Testis (tissue), 3 donors: Measurements from ENCODE around the gene ZNF280A. TPM values are rescaled to one million over a fixed set of nuclear protein-coding genes. Genes with fewer than 3 reads are reported as not detected.

Experiments used
- DNase-seq: peaks from one replicate; pipeline ENCODE4 v3.0.0-alpha.2; 2019
- H3K27ac ChIP-seq, 2 donors: fragments of 200-600 bp; sonication (generic); one replicate each; pipeline ENCODE4 v1.5.1; 2019
- H3K27me3 ChIP-seq: fragments of 200-600 bp; sonication (generic); one replicate; pipeline ENCODE4 v1.5.1; 2019
- H3K36me3 ChIP-seq: fragments of 200-600 bp; sonication (generic); one replicate; pipeline ENCODE4 v1.5.1; 2017; ENCODE audit warnings: low read depth; ENCODE audit errors: missing control alignments
- H3K4me1 ChIP-seq: fragments of 200-600 bp; sonication (generic); one replicate; pipeline ENCODE4 v1.5.1; 2019
- H3K4me3 ChIP-seq, 2 donors: fragments of 200-600 bp; sonication (generic); one replicate each; pipeline ENCODE4 v1.5.1; 2017 to 2019
- H3K9me3 ChIP-seq: fragments of 200-600 bp; sonication (generic); one replicate; pipeline ENCODE4 v1.5.1; 2017
- POLR2A ChIP-seq: fragments of 450-650 bp; IDR thresholded peaks from one replicate; pipeline ENCODE4 v1.6.1; 2017; ENCODE audit warnings: antibody characterized with exemption, mild to moderate bottlenecking, moderate library complexity
- WGBS, 2 donors: methylation state at CpG; one replicate each; pipeline ENCODE4 v1.1.5; 2018; 5-methylcytosine and 5-hydroxymethylcytosine counted together
- intact Hi-C: fragments of 100-400 bp; cut with DNase I; formaldehyde crosslinking; loops from one replicate; pipeline ENCODE4 v1.15.1; 2023; ENCODE audit warnings: low total_unique reads
- polyA plus RNA-seq: library from polyadenylated mRNA; stranded (reverse); fragments of 350-450 nt; fragmentation: Illumina TruSeq; extraction: RNeasy Lipid Tissue Mini Kit (QIAGEN cat#74804); gene quantifications from one replicate; pipeline ENCODE4 v1.2.3, GENCODE V29; 2014; ENCODE audit warnings: low read depth, low replicate concordance; ENCODE audit not compliant: insufficient read depth
- total RNA-seq, 2 donors: library from RNA; depleted of rRNA; stranded (reverse); fragments of >200 nt; gene quantifications; one replicate each; pipeline ENCODE4 v1.2.3, GENCODE V29; 2016
- TF ChIP-seq, protein P1 (sequence below), 3 experiments: fragments of 450-650 bp in 2 of 3; fragments of 200-600 bp in 1 of 3; sonication (generic) in 1 of 3; IDR thresholded peaks; one replicate each; pipeline ENCODE4 v1.5.1; 2016 to 2019; ENCODE audit warnings: antibody characterized with exemption in 3 of 3, mild to moderate bottlenecking in 2 of 3, moderate library complexity in 1 of 3

ZNF280A gene
- total and polyA plus RNA-seq, 3 donors from 2014 or later = 0.38 to 1.1 (median 0.43) TPM

GRCh38 chr22:22485524-22485923 lies 34.5 kb downstream of the ZNF280A start:
- 90 to 96% methylated on average over 3 of the region's 3 CpGs for WGBS, 2 donors
- TF ChIP-seq POLR2A = no peak
- TF ChIP-seq, protein P1, sequence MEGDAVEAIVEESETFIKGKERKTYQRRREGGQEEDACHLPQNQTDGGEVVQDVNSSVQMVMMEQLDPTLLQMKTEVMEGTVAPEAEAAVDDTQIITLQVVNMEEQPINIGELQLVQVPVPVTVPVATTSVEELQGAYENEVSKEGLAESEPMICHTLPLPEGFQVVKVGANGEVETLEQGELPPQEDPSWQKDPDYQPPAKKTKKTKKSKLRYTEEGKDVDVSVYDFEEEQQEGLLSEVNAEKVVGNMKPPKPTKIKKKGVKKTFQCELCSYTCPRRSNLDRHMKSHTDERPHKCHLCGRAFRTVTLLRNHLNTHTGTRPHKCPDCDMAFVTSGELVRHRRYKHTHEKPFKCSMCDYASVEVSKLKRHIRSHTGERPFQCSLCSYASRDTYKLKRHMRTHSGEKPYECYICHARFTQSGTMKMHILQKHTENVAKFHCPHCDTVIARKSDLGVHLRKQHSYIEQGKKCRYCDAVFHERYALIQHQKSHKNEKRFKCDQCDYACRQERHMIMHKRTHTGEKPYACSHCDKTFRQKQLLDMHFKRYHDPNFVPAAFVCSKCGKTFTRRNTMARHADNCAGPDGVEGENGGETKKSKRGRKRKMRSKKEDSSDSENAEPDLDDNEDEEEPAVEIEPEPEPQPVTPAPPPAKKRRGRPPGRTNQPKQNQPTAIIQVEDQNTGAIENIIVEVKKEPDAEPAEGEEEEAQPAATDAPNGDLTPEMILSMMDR (IDR thresholded peaks at IDR 0.05) = no peak
- DNase-seq = no peak
- Histone ChIP-seq H3K27me3 (no peaks in the 10 kb centered on the region), H3K36me3 (no peaks in the 10 kb centered on the region), H3K9me3 (no peaks in the 10 kb centered on the region), H3K4me1 (no peaks in the 10 kb centered on the region), H3K27ac (no peak overlapping the region), H3K4me3 (no peak overlapping the region)
- intact Hi-C loops = no loop called here

GRCh38 chr22:22484023-22484422 lies 36.0 kb downstream of the ZNF280A start:
- DNase-seq = no peak
- no peak overlapping the region for H3K27ac ChIP-seq
- H3K4me1 ChIP-seq = no peaks in the 10 kb centered on the region
- intact Hi-C loops = no loop called here
- no peak for TF ChIP-seq POLR2A
- TF ChIP-seq, protein P1 (IDR thresholded peaks at IDR 0.05) = no peak
- no peak overlapping the region for H3K4me3 ChIP-seq
- no peaks in the 10 kb centered on the region for H3K9me3 ChIP-seq
- H3K36me3 ChIP-seq = no peaks in the 10 kb centered on the region
- no peaks in the 10 kb centered on the region for H3K27me3 ChIP-seq
- WGBS, 2 donors = 88 to 93% methylated on average over 11 of the region's 11 CpGs

- Histone ChIP-seq H3K36me3 (no peaks in the 10 kb centered on the region), H3K9me3 (no peaks in the 10 kb centered on the region), H3K27ac (no peak overlapping the region), H3K4me1 (no peaks in the 10 kb centered on the region), H3K27me3 (no peaks in the 10 kb centered on the region), H3K4me3 (no peak overlapping the region)
- no peak for TF ChIP-seq POLR2A
- TF ChIP-seq, protein P1 (IDR thresholded peaks at IDR 0.05) = no peak
- DNase-seq = no peak
- intact Hi-C loops = no loop called here
- WGBS, 2 donors = 90 to 97% methylated on average over 2 of the region's 2 CpGs
Observed at GRCh38 chr22:22480940-22481339, 39.1 kb downstream of the ZNF280A start.

DNA sequence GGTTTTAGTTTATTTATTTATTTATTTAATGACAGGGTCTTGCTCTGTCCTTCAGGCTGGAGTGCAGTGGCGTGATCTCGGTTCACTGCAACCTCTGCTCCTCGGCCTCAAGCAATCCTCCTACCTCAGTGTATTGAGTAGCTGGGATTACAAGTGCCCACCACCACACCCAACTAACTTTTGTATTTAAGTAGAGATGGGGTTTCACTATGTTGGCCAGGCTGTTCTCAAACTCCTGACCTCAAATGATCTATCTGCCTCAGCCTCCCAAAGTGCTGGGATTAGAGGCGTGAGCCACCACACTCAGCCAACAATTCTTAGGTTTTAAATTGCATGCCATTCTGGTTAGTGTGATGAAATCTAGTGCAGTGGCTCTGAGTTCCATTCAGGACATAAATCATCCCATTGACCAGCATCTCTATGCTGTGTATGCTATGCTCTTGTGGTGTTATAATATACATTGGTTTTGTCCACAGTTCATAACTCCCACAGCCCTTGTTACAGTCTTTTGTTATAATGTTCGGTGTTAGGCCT lies 40.0 kb downstream of the ZNF280A start:
- TF ChIP-seq, protein P1 (IDR thresholded peaks at IDR 0.05) = no peak
- no peak for TF ChIP-seq POLR2A
- WGBS, 2 donors = 93 to 98% methylated on average over 5 of the region's 5 CpGs
- no peak for DNase-seq
- Histone ChIP-seq H3K36me3 (no peaks in the 10 kb centered on the region), H3K27me3 (no peaks in the 10 kb centered on the region), H3K4me3 (no peak overlapping the region), H3K9me3 (no peaks in the 10 kb centered on the region), H3K4me1 (no peaks in the 10 kb centered on the region), H3K27ac (no peak overlapping the region)
- intact Hi-C loops = no loop called here

- no peaks in the 10 kb centered on the region for H3K4me1 ChIP-seq
Observed at GRCh38 chr22:22479116-22479515, 41.0 kb downstream of the ZNF280A start.

More at GRCh38 chr22:22479116-22479515, 41.0 kb downstream of the ZNF280A start:
- WGBS, 2 donors = 98 to 99% methylated on average over 2 of the region's 2 CpGs
- TF ChIP-seq POLR2A = no peak
- TF ChIP-seq, protein P1 (IDR thresholded peaks at IDR 0.05) = no peak
- Histone ChIP-seq H3K4me3 (no peak overlapping the region), H3K27ac (no peak overlapping the region), H3K9me3 (no peaks in the 10 kb centered on the region), H3K27me3 (no peaks in the 10 kb centered on the region), H3K36me3 (no peaks in the 10 kb centered on the region)
- DNase-seq = no peak
- intact Hi-C loops = no loop called here
